ENCODE results near the gene GTF2F2. TPM values are rescaled to one million over a fixed set of nuclear protein-coding genes. Genes with fewer than 3 reads are reported as not detected.

GTF2F2 gene
- total RNA-seq, 2 experiments from 2014 or later, result 20.1 to 25.1 TPM

GRCh38 chr13:45120967-45121831, 889 bp downstream of the GTF2F2 start:
- H3K27ac ChIP-seq (ENCODE audit: low read depth, low read length, poor library complexity, severe bottlenecking), result peak overlapping the region; percentile 39
- peak overlapping the region; percentile 96; the same call in 1 of the 2 replicates for H2AFZ ChIP-seq (ENCODE audit: low read length)
- peak overlapping the region; percentile 80 for H3K4me3 ChIP-seq (ENCODE audit: low read depth, low read length, poor library complexity, severe bottlenecking)
- TF ChIP-seq EZH2phosphoT487 (IDR thresholded peaks at IDR 0.05; ENCODE audit: borderline replicate concordance, low read depth, low read length), result no peak
- TF ChIP-seq, protein P1, sequence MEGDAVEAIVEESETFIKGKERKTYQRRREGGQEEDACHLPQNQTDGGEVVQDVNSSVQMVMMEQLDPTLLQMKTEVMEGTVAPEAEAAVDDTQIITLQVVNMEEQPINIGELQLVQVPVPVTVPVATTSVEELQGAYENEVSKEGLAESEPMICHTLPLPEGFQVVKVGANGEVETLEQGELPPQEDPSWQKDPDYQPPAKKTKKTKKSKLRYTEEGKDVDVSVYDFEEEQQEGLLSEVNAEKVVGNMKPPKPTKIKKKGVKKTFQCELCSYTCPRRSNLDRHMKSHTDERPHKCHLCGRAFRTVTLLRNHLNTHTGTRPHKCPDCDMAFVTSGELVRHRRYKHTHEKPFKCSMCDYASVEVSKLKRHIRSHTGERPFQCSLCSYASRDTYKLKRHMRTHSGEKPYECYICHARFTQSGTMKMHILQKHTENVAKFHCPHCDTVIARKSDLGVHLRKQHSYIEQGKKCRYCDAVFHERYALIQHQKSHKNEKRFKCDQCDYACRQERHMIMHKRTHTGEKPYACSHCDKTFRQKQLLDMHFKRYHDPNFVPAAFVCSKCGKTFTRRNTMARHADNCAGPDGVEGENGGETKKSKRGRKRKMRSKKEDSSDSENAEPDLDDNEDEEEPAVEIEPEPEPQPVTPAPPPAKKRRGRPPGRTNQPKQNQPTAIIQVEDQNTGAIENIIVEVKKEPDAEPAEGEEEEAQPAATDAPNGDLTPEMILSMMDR (conservative IDR thresholded peaks at IDR 0.05; ENCODE audit: low read length), result peak; percentile 62
- intact Hi-C loops (cut with micrococcal nuclease; ENCODE audit: unreplicated experiment), result loop anchor here (1.0 kb wide), 1 partner anchor 31 kb away; no protein-coding TSS in a partner anchor
- peaks cover 5% of the 10 kb centered on the region; the same call in 1 of the 2 replicates for H4K20me1 ChIP-seq (ENCODE audit: insufficient read depth, low read length)
- BruUV-seq (replicated peaks), result no TSS peak
- H3K36me3 ChIP-seq (ENCODE audit: insufficient read depth, low read length), result no peaks in the 10 kb centered on the region
- H3K4me1 ChIP-seq (ENCODE audit: insufficient read depth, low read length, poor library complexity, severe bottlenecking), result peaks cover 14% of the 10 kb centered on the region
- H3K4me2 ChIP-seq (ENCODE audit: low read length), result peak overlapping the region; percentile 87
- ChIA-PET POLR2A (interaction anchor here (0.6 to 1.0 kb wide), 2 partner anchors 107 to 118 kb away, joined by 3 to 4 read pairs; no protein-coding TSS in a partner anchor), CTCF (ENCODE audit: unreplicated experiment) (no interaction called here)
- H3K9me2 ChIP-seq (ENCODE audit: insufficient read depth, low read length), result no peaks in the 10 kb centered on the region
- peak; percentile 56 for DNase-seq (ENCODE audit: low spot score)
- no peaks in the 10 kb centered on the region for H3K9me3 ChIP-seq (ENCODE audit: low read length)
- peaks cover 53% of the 10 kb centered on the region for H3K79me2 ChIP-seq (ENCODE audit: insufficient read depth, low read depth, low read length)

DNA sequence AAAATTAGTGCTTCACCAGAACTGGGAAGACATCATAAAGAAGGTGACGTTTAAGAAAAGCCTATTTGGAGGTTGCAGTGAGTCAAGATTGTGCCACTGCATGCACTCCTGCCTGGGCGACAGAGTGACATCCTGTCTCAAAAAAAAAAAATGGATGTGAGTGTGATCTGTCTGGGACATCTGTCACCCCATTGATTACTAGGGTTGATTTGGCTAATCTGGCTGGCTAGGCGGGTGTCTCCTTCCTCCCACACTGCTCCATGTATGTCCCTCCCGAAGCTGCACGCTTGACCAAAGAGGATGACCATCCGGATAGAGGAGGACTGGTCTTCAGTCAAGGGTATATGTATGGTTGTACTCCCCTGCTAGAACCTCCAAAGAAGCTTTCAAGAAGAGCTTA, 2.6 kb downstream of the GTF2F2 start:
- Histone ChIP-seq H3K36me3 (ENCODE audit: insufficient read depth, low read length) (no peaks in the 10 kb centered on the region), H3K9me2 (ENCODE audit: insufficient read depth, low read length) (no peaks in the 10 kb centered on the region), H2AFZ (ENCODE audit: low read length) (no peak overlapping the region), H3K9me3 (ENCODE audit: low read length) (no peaks in the 10 kb centered on the region), H3K27ac (ENCODE audit: low read depth, low read length, poor library complexity, severe bottlenecking) (no peak overlapping the region), H3K4me1 (ENCODE audit: insufficient read depth, low read length, poor library complexity, severe bottlenecking) (peaks cover 14% of the 10 kb centered on the region), H3K4me2 (ENCODE audit: low read length) (no peak overlapping the region), H3K79me2 (ENCODE audit: insufficient read depth, low read depth, low read length) (peaks cover 65% of the 10 kb centered on the region), H4K20me1 (ENCODE audit: insufficient read depth, low read length) (peaks cover 5% of the 10 kb centered on the region), H3K4me3 (ENCODE audit: low read depth, low read length, poor library complexity, severe bottlenecking) (no peak overlapping the region)
- BruUV-seq (replicated peaks), result no TSS peak
- TF ChIP-seq, protein P1 (conservative IDR thresholded peaks at IDR 0.05; ENCODE audit: low read length), result no peak
- no peak for TF ChIP-seq EZH2phosphoT487 (IDR thresholded peaks at IDR 0.05; ENCODE audit: borderline replicate concordance, low read depth, low read length)
- POLR2A ChIA-PET, result no interaction called here
- CTCF ChIA-PET (ENCODE audit: unreplicated experiment), result no interaction called here
- intact Hi-C loops (cut with micrococcal nuclease; ENCODE audit: unreplicated experiment), result no loop called here
- DNase-seq (ENCODE audit: low spot score), result no peak
